Lower leg skin (tissue), 4 donors: ENCODE data around the gene SLC16A3. TPM values are rescaled to one million over a fixed set of nuclear protein-coding genes. Genes with fewer than 3 reads are reported as not detected.

ENCODE experiments used
- DNase-seq, 2 donors: peaks; one replicate each; pipeline ENCODE4 v3.0.0-alpha.2; 2019; ENCODE audit warnings: low spot score in 2 of 2
- H3K4me3 ChIP-seq: fragments of 200-600 bp; sonication (generic); 2 replicates; pipeline ENCODE4 v1.5.1; 2017; ENCODE audit warnings: mild to moderate bottlenecking, low read depth; ENCODE audit not compliant: poor library complexity, severe bottlenecking
- CTCF ChIP-seq, 3 donors: fragments of 450-650 bp; IDR thresholded peaks; one replicate each; pipeline ENCODE4 v1.5.1; 2016; ENCODE audit warnings: antibody characterized with exemption in 3 of 3, mild to moderate bottlenecking in 3 of 3, moderate library complexity in 2 of 3
- POLR2A ChIP-seq, 2 donors: fragments of 450-650 bp; IDR thresholded peaks; one replicate each; pipeline ENCODE4 v1.6.1; 2016 to 2017; ENCODE audit warnings: antibody characterized with exemption in 2 of 2, mild to moderate bottlenecking in 1 of 2, moderate library complexity in 1 of 2
- WGBS, 2 donors: methylation state at CpG; one replicate each; pipeline ENCODE4 v1.1.5; 2018; 5-methylcytosine and 5-hydroxymethylcytosine counted together
- intact Hi-C: fragments of 100-400 bp; cut with DNase I; formaldehyde crosslinking; loops from one replicate; pipeline ENCODE4 v1.15.0; 2023; ENCODE audit warnings: low total_unique reads
- total RNA-seq, 4 donors: library from RNA; depleted of rRNA; stranded (reverse); fragments of >200 nt; gene quantifications; one replicate each; pipeline ENCODE4 v1.1.0, GENCODE V29; 2016

The SLC16A3 gene
- total RNA-seq, 4 donors from 2014 or later, result 10.0 to 18.5 (median 15.2) TPM

- no peak overlapping the region for H3K4me3 ChIP-seq
- TF ChIP-seq POLR2A (IDR thresholded peaks at IDR 0.05), result no peak
- no peak for TF ChIP-seq CTCF (IDR thresholded peaks at IDR 0.05)
- WGBS, 2 donors, result 77 to 81% methylated on average over 9 of the region's 9 CpGs
- intact Hi-C loops, result no loop called here
- DNase-seq, result no peak
These were observed 34.8 kb downstream of the SLC16A3 start for GRCh38 chr17:82263641-82264040.

- TF ChIP-seq POLR2A (IDR thresholded peaks at IDR 0.05), result no peak
- no peak for TF ChIP-seq CTCF (IDR thresholded peaks at IDR 0.05)
- intact Hi-C loops, result loop anchor here (5.0 kb wide), 1 partner anchor 1819 kb away; no protein-coding TSS in a partner anchor
- DNase-seq, result no peak
- H3K4me3 ChIP-seq, result no peak overlapping the region
- 89 to 92% methylated on average over 10 of the region's 10 CpGs for WGBS, 2 donors
These were observed 37.3 kb downstream of the SLC16A3 start for GRCh38 chr17:82266142-82266541.

GRCh38 chr17:82267575-82268379 lies 38.9 kb downstream of the SLC16A3 start:
- peak; percentile 90 to 98 for DNase-seq
- no peak overlapping the region for H3K4me3 ChIP-seq
- intact Hi-C loops, result loop anchor here (5.0 kb wide), 1 partner anchor 1820 kb away; no protein-coding TSS in a partner anchor
- WGBS, 2 donors, result 16 to 22% methylated on average over 18 to 20 of the region's 21 CpGs
- TF ChIP-seq CTCF (IDR thresholded peaks at IDR 0.05) (no peak), POLR2A (IDR thresholded peaks at IDR 0.05) (no peak)

DNA sequence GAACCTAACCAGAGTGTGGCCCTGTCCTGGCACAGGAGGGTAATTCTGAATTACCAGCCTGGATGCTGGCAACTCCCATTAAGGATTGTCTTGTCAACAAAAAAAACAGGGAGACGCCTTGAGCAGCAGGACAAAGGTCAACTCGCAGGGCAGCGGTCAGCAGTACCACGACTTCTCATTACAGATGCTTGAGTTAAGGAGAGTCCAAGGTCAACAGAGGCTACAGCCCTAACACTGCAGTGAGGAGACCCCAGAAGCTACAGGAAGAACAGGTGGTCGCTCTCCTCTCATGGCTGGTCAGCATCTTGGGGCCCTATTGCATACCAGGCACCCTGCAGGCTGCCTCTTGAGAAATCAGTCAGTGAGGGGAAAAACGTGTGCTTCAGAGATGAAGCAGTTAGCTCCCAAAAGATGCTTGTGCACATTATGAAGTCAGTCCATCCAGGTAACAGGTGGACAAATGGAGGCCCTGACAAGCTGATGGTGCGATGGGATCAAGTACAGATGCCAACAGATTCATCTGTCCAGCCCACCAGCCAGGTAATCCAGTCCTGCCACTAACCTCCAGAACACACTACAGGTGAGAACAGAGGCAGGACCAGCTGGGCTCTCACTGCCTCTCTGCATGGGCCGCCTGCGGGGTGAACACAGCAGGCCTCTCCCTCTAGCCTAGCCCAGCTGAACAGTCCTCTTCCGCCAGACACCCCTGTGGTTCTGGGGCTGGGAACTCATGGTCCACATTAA lies 40.5 kb downstream of the SLC16A3 start:
- intact Hi-C loops, result loop anchor here (5.0 kb wide), 1 partner anchor 1822 kb away; no protein-coding TSS in a partner anchor
- 70 to 75% methylated on average over 10 of the region's 10 CpGs for WGBS, 2 donors
- no peak for DNase-seq
- TF ChIP-seq POLR2A (IDR thresholded peaks at IDR 0.05) (no peak), CTCF (IDR thresholded peaks at IDR 0.05) (no peak)
- no peak overlapping the region for H3K4me3 ChIP-seq

- intact Hi-C loops, result loop anchor here (5.0 kb wide), 1 partner anchor 1823 kb away; no protein-coding TSS in a partner anchor
- TF ChIP-seq POLR2A (IDR thresholded peaks at IDR 0.05) (no peak), CTCF (IDR thresholded peaks at IDR 0.05) (no peak)
- WGBS, 2 donors, result 74% methylated on average over 13 of the region's 13 CpGs
- DNase-seq, result no peak
- H3K4me3 ChIP-seq, result no peak overlapping the region
These were observed 41.1 kb downstream of the SLC16A3 start for GRCh38 chr17:82269882-82270500.
